ENCODE results near the gene PKD1.

DNA sequence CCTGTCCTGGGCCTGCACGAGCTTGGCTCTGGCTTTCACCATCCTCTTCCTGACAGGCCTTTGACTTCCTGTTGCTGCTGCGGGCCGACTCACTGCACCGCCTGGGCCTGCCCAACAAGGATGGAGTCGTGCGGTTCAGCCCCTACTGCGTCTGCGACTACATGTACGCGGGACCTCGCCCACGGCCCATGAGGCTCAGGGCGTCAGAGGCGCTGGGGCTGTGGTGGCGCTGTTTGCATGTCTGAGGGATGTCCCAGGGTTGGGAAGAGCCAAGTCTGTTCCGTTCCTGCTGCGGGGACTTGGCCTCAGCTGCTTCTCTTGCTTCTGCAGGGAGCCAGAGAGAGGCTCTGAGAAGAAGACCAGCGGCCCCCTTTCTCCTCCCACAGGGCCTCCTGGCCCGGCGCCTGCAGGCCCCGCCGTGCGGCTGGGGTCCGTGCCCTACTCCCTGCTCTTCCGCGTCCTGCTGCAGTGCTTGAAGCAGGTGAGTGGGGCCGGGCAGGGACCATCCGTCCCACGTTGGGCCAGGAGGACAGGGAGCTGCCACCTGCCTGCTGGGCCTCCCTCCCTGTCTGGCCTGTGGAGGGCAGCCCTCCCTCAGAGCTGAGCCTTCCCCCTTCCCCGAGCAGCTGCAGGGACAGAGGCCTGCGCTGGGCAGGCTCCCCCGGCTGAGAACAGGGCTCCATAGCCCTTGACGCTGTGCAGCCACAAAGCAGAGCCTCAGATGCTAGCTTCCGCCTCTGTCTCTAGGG, 64.1 kb downstream of the PKD1 start:
- TF ChIP-seq POLR2A (IDR thresholded peaks at IDR 0.05), result no peak
- TF ChIP-seq, protein P1, sequence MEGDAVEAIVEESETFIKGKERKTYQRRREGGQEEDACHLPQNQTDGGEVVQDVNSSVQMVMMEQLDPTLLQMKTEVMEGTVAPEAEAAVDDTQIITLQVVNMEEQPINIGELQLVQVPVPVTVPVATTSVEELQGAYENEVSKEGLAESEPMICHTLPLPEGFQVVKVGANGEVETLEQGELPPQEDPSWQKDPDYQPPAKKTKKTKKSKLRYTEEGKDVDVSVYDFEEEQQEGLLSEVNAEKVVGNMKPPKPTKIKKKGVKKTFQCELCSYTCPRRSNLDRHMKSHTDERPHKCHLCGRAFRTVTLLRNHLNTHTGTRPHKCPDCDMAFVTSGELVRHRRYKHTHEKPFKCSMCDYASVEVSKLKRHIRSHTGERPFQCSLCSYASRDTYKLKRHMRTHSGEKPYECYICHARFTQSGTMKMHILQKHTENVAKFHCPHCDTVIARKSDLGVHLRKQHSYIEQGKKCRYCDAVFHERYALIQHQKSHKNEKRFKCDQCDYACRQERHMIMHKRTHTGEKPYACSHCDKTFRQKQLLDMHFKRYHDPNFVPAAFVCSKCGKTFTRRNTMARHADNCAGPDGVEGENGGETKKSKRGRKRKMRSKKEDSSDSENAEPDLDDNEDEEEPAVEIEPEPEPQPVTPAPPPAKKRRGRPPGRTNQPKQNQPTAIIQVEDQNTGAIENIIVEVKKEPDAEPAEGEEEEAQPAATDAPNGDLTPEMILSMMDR (IDR thresholded peaks at IDR 0.05), result no peak
